ENCODE measurements around the gene SOCS4.
"Not testable (repeated sequence)": the region's sequence is repeated elsewhere in the genome, so short reads cannot be mapped to it uniquely, and the experiment has no call there.

The SOCS4 gene

GRCh38 chr14:55026793-55027561, at the start of gene SOCS4, which contains the start of gene WDHD1:
SOCS4 (plus strand) TSS chr14:55027236; CDS start chr14:55043042, 15,806 bp downstream.
WDHD1 (minus strand) TSS chr14:55027099; CDS start chr14:55026787, 312 bp downstream.
- peak; percentile 55 for DNase-seq

GRCh38 chr14:54979039-54979438, 48.0 kb upstream of the SOCS4 start:
- DNase-seq = no peak

- no peak for DNase-seq
Measured at GRCh38 chr14:54981698-54982097, 45.3 kb upstream of the SOCS4 start.

- DNase-seq = no peak
Measured at GRCh38 chr14:54985156-54985555, 41.9 kb upstream of the SOCS4 start.

GRCh38 chr14:55000381-55000780, 26.7 kb upstream of the SOCS4 start:
- DNase-seq = no peak

GRCh38 chr14:55005071-55005470, 22.0 kb upstream of the SOCS4 start:
- no peak for DNase-seq

GRCh38 chr14:55015006-55015405, 12.0 kb upstream of the SOCS4 start:
- no peak for DNase-seq

GRCh38 chr14:55019968-55020554, 7.0 kb upstream of the SOCS4 start:
- no peak for DNase-seq

GRCh38 chr14:55024365-55024764, 2.7 kb upstream of the SOCS4 start:
- not testable (repeated sequence) for DNase-seq

GRCh38 chr14:55025948-55026347, 1.1 kb upstream of the SOCS4 start:
- no peak for DNase-seq

- DNase-seq = no peak
Measured at GRCh38 chr14:55026441-55026792, 619 bp upstream of the SOCS4 start.

GRCh38 chr14:55028066-55028465, 1.0 kb downstream of the SOCS4 start:
- no peak for DNase-seq

GRCh38 chr14:55028476-55028875, 1.4 kb downstream of the SOCS4 start:
- DNase-seq = no peak

- no peak for DNase-seq
Measured at GRCh38 chr14:55031190-55031589, 4.2 kb downstream of the SOCS4 start.

GRCh38 chr14:55037995-55038394, 11.0 kb downstream of the SOCS4 start:
- DNase-seq = not testable (repeated sequence)

GRCh38 chr14:55038708-55039107, 11.7 kb downstream of the SOCS4 start:
- DNase-seq = no peak

GRCh38 chr14:55043528-55043927, 16.5 kb downstream of the SOCS4 start:
- DNase-seq = no peak

- no peak for DNase-seq
Measured at GRCh38 chr14:55045087-55045486, 18.1 kb downstream of the SOCS4 start.

- DNase-seq = no peak
Measured at GRCh38 chr14:55047301-55048053, 20.4 kb downstream of the SOCS4 start.

- no peak for DNase-seq
Measured at GRCh38 chr14:55048900-55049436, 21.9 kb downstream of the SOCS4 start.

GRCh38 chr14:55051165-55051422, 24.1 kb downstream of the SOCS4 start:
- DNase-seq = no peak

- peak; percentile 82 for DNase-seq
Measured at GRCh38 chr14:55051423-55052268, 24.6 kb downstream of the SOCS4 start, which contains the start of gene MAPK1IP1L. MAPK1IP1L (plus strand) TSS chr14:55051647; CDS start chr14:55061684, 10,037 bp downstream.

Data from NCI-H187 treated with DMSO at 0.1 percent for 48 hours (cell line).